ENCODE data around the gene EFNB2.

EFNB2 gene

DNA sequence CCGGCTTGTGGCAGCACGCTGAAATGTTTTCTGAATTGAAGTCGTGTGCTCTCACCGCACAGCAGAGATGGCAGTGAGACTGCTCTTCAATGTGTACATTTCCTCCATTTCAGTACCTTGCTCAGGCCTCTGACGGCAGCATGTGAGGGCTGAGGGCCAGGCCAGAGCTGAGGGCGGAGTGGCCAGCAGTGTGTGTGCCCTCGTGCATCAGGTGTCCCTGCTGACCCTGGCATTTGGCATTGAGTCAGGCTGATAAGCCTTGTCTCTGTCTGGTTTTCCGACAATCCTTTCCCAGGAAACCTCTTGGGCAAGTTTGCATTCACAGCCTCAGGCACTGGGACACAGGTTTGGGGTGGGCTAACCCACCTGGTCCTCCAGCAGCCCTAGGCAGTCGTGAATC is 62.3 kb downstream of the EFNB2 start:
- CTCF ChIA-PET = no interaction called here

DNA sequence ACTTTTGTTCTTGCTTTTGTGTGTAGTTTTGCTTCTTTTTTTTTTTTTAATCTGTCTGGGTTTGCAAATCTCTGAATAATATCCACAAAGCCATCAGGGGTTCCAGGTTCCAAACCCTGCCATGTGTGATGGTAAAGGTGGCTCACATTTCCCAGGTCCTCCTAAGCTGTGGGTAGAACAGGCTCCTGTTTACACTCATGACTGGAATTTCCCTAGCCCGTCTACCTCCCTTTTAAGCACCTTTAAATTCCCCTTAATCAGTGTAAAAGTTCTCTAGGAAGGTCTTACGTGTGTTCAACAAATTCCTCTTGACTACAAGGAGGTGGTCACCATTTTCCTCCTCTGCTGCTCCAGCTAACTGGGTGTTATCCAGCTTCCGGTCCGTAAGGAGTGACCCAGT is 62.8 kb downstream of the EFNB2 start:
- peak; percentile 13 for DNase-seq (ENCODE audit: low spot score)

More for the DNA sequence above, 62.3 kb downstream of the EFNB2 start:
- peak overlapping the region; percentile 88 for H3K27ac ChIP-seq
- DNase-seq (ENCODE audit: low spot score) = no peak
- POLR2A ChIA-PET (ENCODE audit: low non-redundant PET) = no interaction called here
- TF ChIP-seq, protein P1, sequence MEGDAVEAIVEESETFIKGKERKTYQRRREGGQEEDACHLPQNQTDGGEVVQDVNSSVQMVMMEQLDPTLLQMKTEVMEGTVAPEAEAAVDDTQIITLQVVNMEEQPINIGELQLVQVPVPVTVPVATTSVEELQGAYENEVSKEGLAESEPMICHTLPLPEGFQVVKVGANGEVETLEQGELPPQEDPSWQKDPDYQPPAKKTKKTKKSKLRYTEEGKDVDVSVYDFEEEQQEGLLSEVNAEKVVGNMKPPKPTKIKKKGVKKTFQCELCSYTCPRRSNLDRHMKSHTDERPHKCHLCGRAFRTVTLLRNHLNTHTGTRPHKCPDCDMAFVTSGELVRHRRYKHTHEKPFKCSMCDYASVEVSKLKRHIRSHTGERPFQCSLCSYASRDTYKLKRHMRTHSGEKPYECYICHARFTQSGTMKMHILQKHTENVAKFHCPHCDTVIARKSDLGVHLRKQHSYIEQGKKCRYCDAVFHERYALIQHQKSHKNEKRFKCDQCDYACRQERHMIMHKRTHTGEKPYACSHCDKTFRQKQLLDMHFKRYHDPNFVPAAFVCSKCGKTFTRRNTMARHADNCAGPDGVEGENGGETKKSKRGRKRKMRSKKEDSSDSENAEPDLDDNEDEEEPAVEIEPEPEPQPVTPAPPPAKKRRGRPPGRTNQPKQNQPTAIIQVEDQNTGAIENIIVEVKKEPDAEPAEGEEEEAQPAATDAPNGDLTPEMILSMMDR (conservative IDR thresholded peaks at IDR 0.05; ENCODE audit: low read depth) = no peak

DNA sequence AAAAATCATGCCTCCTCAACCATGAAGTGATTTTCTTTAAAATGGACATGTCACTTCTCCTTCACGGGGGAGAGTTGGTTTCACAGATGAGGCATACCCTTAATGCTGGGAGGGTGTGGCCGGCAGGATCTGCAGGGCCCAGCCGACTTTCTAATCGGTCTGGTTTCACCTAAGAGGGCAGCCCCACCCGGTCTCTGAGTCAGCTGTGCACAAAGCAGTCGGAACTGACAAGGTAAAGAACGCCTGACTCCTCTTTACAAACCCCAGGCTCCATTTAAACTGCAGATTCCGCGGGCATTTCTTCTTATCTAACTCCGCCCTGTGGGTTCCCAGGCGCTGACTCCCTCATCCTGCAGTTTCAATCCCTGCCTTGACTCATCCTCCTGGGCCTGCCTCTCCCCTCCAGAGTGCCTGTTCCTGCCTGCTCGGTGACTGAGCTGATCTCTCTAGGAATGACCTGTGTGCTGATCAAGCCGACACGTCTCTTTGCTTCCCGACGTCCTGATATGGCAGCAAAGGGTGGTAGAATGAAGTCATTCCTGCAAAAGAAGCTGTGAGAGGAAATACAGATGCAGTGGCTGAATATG is 63.4 kb downstream of the EFNB2 start:
- CTCF ChIA-PET = interaction anchor here (0.6 kb wide), 1 partner anchor 61 kb away, joined by 7 read pairs; no protein-coding TSS in a partner anchor
- peak; percentile 98 for DNase-seq (ENCODE audit: low spot score)
- TF ChIP-seq, protein P1 (conservative IDR thresholded peaks at IDR 0.05; ENCODE audit: low read depth) = no peak
- peak overlapping the region; percentile 88 for H3K27ac ChIP-seq
- POLR2A ChIA-PET (ENCODE audit: low non-redundant PET) = no interaction called here

More for the DNA sequence above, 62.8 kb downstream of the EFNB2 start:
- POLR2A ChIA-PET (ENCODE audit: low non-redundant PET) = no interaction called here
- TF ChIP-seq, protein P1 (conservative IDR thresholded peaks at IDR 0.05; ENCODE audit: low read depth) = no peak
- CTCF ChIA-PET = interaction anchor here (0.6 kb wide), 1 partner anchor 60 kb away, joined by 7 read pairs; no protein-coding TSS in a partner anchor
- H3K27ac ChIP-seq = peak overlapping the region; percentile 88

DNA sequence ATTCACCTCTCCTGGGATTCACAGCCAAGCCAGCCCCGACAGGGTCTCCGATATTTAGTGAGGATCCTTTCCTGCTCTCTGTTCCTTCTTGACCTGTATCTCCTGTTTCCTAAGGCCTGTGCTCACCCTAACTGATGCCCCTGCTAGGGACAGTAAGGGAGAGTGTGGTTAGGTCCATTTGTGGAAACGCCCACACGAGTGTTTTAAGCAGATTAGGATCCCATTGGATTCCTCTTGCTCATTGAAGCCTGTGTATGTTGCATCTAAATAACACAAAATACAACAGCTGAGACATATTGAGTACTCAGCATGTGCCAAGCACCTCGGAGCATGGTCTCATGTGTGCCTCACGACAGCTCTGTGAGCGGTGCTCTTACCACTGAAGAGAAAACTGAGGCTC is 64.9 kb downstream of the EFNB2 start:
- POLR2A ChIA-PET (ENCODE audit: low non-redundant PET) = no interaction called here
- peak overlapping the region; percentile 42 for H3K27ac ChIP-seq

DNA sequence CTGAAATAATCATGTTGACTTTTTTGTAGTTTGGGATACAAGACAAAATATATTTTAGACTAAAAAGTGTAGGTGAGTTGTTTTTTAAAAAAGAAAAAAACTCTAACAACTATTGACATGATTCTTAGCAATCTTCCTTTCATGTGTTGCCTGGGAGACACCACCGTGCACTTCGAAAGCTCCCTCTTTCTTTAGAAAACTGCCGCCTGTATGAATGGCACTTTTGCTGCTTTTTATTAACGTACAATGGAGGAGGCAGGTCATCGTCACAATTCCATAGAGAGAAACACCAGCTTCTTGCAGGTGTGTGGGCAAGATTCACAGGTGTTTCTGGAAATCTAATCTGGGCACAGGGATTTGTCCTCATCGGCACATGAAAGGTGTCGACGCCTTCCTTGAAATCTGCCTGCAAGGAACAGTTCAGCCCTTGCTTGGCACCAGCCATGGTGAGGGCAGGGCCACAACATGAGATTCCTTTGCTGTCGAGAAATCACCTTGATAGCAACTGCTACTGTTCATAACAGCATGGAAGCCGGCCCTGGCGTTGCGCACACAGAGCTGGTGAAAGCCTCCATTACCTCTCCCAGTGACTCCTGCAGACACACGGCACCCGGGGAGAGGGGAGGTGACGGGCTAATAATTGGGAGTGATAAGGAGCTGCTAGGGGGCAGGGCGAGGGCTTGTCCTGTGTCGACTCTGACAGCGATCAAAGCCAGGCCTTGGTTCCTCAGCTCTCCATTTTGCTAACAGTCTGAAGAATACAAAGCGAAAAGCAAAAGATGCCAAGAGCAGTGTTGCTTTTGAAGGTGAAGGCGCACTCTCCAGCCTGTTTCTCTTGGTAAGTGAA is 66.5 kb downstream of the EFNB2 start:
- ChIA-PET CTCF (interaction anchor here (0.7 kb wide), 1 partner anchor 40 kb away, joined by 3 read pairs; no protein-coding TSS in a partner anchor), POLR2A (ENCODE audit: low non-redundant PET) (no interaction called here)
- no peak for DNase-seq (ENCODE audit: low spot score)
- TF ChIP-seq, protein P1 (conservative IDR thresholded peaks at IDR 0.05; ENCODE audit: low read depth) = no peak
- H3K27ac ChIP-seq = no peak overlapping the region

More for the DNA sequence above, 64.9 kb downstream of the EFNB2 start:
- CTCF ChIA-PET = no interaction called here
- no peak for DNase-seq (ENCODE audit: low spot score)
- TF ChIP-seq, protein P1 (conservative IDR thresholded peaks at IDR 0.05; ENCODE audit: low read depth) = no peak

DNA sequence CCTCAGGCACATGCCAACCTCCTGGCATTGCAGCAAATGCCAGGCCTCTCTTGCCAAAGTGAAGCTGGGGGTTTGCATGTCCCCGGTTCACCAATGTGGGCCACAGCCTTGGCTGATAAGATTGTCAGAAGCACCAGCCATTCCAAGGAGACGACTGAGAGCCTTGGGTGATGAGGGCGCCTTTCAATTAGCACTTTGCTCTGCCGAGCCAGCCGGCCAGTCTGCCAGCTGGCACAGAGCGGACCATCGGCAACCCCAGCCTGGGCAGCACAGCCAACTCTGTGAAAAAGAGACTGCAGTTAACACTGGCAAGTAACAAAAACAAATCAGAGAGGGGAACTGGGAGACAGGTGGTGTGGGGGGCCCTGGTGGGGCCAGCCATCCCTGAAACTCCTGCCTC is 67.3 kb downstream of the EFNB2 start:
- DNase-seq (ENCODE audit: low spot score) = no peak
- TF ChIP-seq, protein P1 (conservative IDR thresholded peaks at IDR 0.05; ENCODE audit: low read depth) = no peak
- H3K27ac ChIP-seq = no peak overlapping the region
- POLR2A ChIA-PET (ENCODE audit: low non-redundant PET) = no interaction called here
- CTCF ChIA-PET = no interaction called here

Data from RWPE1 (cell line).